ENCODE data around the gene TUBGCP3. TPM values are rescaled to one million over a fixed set of nuclear protein-coding genes. Genes with fewer than 3 reads are reported as not detected.

TUBGCP3 gene
- total RNA-seq, 3 donors from 2014 or later, result 32.0 to 34.5 (median 32.1) TPM

DNA sequence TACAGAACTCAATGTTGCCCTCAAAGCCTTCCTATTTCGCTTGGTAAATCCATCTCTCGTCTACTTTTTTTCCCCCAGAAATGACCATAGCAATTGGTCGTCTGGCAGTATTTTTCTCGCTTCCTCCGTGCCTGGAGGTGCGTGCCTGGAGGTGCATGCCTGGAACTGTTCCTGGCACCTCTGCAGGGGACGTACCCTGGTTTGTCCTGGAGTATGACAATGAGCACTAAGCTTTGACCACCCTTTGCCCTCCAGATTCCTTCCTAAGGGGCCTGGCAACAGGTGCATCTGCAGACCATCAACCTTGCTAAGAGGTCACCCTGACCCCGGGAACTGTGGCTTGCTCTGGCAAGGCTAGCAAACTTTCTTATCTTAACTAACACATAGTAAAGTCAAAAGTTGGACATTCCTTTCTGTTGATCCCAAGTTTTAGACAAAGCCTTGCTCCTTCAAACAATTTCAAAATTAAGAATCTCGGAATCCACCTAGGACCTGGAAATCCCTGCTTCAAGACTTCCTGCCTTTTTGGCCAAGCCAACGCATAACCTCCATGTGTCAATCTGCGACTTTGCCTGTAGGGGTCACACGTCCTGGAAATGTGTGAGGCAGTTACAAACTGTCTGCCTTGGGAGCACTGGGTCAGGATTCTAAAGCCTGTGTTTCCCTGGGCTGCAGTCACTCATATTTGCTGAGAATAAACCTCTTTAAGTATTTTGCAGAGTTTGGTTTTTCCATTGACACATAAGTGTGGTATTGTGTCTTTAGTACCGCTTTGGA lies 28.8 kb upstream of the TUBGCP3 start:
- TF ChIP-seq POLR2AphosphoS5 (IDR thresholded peaks at IDR 0.05), result no peak
- no peak for TF ChIP-seq POLR2A (IDR thresholded peaks at IDR 0.05)
- TF ChIP-seq, protein P1, sequence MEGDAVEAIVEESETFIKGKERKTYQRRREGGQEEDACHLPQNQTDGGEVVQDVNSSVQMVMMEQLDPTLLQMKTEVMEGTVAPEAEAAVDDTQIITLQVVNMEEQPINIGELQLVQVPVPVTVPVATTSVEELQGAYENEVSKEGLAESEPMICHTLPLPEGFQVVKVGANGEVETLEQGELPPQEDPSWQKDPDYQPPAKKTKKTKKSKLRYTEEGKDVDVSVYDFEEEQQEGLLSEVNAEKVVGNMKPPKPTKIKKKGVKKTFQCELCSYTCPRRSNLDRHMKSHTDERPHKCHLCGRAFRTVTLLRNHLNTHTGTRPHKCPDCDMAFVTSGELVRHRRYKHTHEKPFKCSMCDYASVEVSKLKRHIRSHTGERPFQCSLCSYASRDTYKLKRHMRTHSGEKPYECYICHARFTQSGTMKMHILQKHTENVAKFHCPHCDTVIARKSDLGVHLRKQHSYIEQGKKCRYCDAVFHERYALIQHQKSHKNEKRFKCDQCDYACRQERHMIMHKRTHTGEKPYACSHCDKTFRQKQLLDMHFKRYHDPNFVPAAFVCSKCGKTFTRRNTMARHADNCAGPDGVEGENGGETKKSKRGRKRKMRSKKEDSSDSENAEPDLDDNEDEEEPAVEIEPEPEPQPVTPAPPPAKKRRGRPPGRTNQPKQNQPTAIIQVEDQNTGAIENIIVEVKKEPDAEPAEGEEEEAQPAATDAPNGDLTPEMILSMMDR (IDR thresholded peaks at IDR 0.05), result no peak
- DNase-seq (ENCODE audit: low spot score in 2 of 2), result no peak
- H3K4me1 ChIP-seq, result no peaks in the 10 kb centered on the region

GRCh38 chr13:112615391-112615790 lies 27.4 kb upstream of the TUBGCP3 start:
- Histone ChIP-seq H3K4me3 (no peak overlapping the region), H3K4me1 (no peaks in the 10 kb centered on the region), H3K9me3 (no peaks in the 10 kb centered on the region), H3K27me3 (no peaks in the 10 kb centered on the region), H3K36me3 (no peaks in the 10 kb centered on the region), H3K27ac (no peak overlapping the region)
- DNase-seq (ENCODE audit: low spot score in 2 of 2), result no peak
- intact Hi-C loops (cut with DNase I; ENCODE audit: low total_unique reads), result no loop called here
- TF ChIP-seq POLR2A (IDR thresholded peaks at IDR 0.05) (no peak), POLR2AphosphoS5 (IDR thresholded peaks at IDR 0.05) (no peak)
- TF ChIP-seq, protein P1 (IDR thresholded peaks at IDR 0.05), result no peak

More for the DNA sequence above, 28.8 kb upstream of the TUBGCP3 start:
- no peaks in the 10 kb centered on the region for H3K9me3 ChIP-seq
- intact Hi-C loops (cut with DNase I; ENCODE audit: low total_unique reads), result no loop called here
- no peaks in the 10 kb centered on the region for H3K36me3 ChIP-seq
- no peaks in the 10 kb centered on the region for H3K27me3 ChIP-seq
- no peak overlapping the region for H3K27ac ChIP-seq
- H3K4me3 ChIP-seq, result no peak overlapping the region

- Histone ChIP-seq H3K27me3 (no peaks in the 10 kb centered on the region), H3K27ac (no peak overlapping the region), H3K4me1 (no peaks in the 10 kb centered on the region), H3K9me3 (no peaks in the 10 kb centered on the region), H3K36me3 (no peaks in the 10 kb centered on the region), H3K4me3 (no peak overlapping the region)
- no peak for TF ChIP-seq POLR2A (IDR thresholded peaks at IDR 0.05)
- TF ChIP-seq, protein P1 (IDR thresholded peaks at IDR 0.05), result no peak
- intact Hi-C loops (cut with DNase I; ENCODE audit: low total_unique reads), result no loop called here
- DNase-seq (ENCODE audit: low spot score in 2 of 2), result no peak
Measured at GRCh38 chr13:112614835-112615234, 26.9 kb upstream of the TUBGCP3 start.

- no peak for TF ChIP-seq POLR2A (IDR thresholded peaks at IDR 0.05)
- no peak for TF ChIP-seq POLR2AphosphoS5 (IDR thresholded peaks at IDR 0.05)
- TF ChIP-seq, protein P1 (IDR thresholded peaks at IDR 0.05), result no peak
- intact Hi-C loops (cut with DNase I; ENCODE audit: low total_unique reads), result no loop called here
- Histone ChIP-seq H3K36me3 (no peaks in the 10 kb centered on the region), H3K27ac (no peak overlapping the region), H3K9me3 (no peaks in the 10 kb centered on the region), H3K4me3 (no peak overlapping the region), H3K27me3 (no peaks in the 10 kb centered on the region), H3K4me1 (no peaks in the 10 kb centered on the region)
- no peak for DNase-seq (ENCODE audit: low spot score in 2 of 2)
Measured at GRCh38 chr13:112608212-112608611, 20.3 kb upstream of the TUBGCP3 start.

DNA sequence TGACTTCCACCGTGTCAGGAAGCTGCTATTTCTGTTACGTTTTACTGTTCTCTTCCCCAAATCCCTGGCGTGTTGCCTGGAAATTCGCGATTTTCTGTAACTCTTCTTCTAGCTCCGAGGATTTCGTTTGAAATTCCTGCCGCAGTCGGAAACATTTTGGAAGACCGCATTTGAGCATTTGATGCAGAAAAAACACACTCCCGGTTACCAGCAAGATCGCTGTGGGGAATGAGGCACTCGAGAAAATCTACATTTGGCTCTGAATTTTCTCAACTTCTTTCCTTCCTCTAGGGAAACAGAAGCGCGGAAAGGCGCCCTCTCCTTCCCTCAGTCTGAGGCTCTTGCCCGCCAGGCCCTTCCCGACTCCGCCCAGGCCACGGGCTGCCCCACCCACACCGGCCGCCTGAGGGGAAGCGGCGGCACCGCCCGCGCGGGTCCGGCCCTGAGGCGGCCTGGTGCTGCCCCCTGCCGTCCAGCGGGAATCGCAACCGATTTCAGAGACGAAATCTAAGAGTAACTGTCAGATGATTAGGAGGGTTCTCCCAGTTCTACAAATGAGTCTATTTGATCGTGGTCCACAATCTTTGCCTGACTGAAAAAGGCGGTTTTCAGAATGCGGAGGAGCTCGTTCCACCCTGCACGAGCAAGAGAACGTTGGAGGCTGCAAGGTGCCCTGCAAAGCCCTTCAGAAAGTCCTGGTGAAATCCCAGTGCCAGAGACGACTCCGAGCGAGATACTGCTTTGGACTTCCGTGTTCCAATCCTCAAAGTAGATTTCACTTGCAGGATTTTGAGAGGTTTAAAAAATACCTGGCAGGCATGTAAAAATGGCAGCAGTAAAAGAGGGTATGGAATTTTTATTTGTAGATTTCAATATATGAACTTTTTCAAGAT lies 18.4 kb upstream of the TUBGCP3 start:
- H3K27ac ChIP-seq, result peak overlapping the region; percentile 16 to 21

More for the DNA sequence above, 18.4 kb upstream of the TUBGCP3 start:
- peak overlapping the region; percentile 45 to 65 (median 54) for H3K4me3 ChIP-seq
- DNase-seq (ENCODE audit: low spot score in 2 of 2), result peak; percentile 73 to 83
- H3K4me1 ChIP-seq, result no peaks in the 10 kb centered on the region
- H3K27me3 ChIP-seq, result no peaks in the 10 kb centered on the region
- no peaks in the 10 kb centered on the region for H3K9me3 ChIP-seq
- TF ChIP-seq, protein P1 (IDR thresholded peaks at IDR 0.05), result peak; percentile 80 to 95 (median 87)
- TF ChIP-seq POLR2AphosphoS5 (IDR thresholded peaks at IDR 0.05) (peak; percentile 14 to 31 (median 17)), POLR2A (IDR thresholded peaks at IDR 0.05) (no peak)
- intact Hi-C loops (cut with DNase I; ENCODE audit: low total_unique reads), result no loop called here
- H3K36me3 ChIP-seq, result no peaks in the 10 kb centered on the region
